Inferior parietal cortex (tissue), 1 donor: ENCODE results near the gene SSUH2.
"Not testable (repeated sequence)": the region's sequence is repeated elsewhere in the genome, so short reads cannot be mapped to it uniquely, and the experiment has no call there.

Source experiments
- DNase-seq: peaks from one replicate; pipeline ENCODE4 v3.0.0-alpha.2; 2016; ENCODE audit errors: extremely low spot score

Gene SSUH2

GRCh38 chr3:8658306-8659212, 14.0 kb upstream of the SSUH2 start:
- DNase-seq, result no peak

DNA sequence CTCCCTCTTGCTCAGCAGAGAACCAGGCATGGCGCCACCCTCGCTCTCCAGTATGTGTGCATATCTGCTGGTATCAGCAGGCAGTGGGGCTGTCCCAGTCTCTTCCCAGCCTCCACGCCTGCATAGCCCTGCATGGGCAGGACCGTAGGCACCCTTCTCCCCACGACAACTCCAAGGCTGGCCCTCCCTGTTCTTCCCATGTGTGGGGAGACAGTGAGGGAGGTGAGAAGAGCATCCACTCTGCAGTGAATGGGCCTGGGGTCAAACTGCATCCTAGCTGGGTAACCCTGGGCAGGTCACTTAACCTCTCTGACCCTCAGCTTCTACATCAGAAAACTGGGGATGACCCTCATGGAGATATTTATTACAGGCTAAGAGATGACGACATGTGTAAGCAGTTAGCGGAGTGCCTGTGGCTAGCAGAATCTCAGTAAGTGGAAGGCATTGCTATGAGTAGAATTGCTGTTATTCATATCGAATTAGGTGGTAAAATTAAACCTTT, 13.3 kb upstream of the SSUH2 start:
- DNase-seq, result no peak

DNA sequence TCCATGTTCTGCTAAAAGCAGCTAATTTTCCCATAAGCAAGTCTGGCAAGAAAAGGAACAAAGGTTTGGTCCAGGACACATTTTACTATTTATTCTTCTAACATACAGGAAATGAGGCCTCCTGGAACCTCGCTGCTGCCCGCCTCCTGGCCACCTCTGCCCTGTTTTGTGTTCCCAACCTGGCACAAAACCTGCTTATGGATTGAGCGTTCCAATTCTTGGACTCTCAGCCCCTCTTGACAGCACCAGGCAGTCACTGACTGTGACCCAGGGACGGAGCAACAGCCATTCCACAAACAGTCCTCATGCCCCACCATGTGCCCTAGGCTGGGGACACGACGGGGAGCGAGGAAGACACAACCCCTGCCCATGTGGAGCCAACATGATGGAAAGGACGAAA, 11.6 kb upstream of the SSUH2 start:
- no peak for DNase-seq

DNA sequence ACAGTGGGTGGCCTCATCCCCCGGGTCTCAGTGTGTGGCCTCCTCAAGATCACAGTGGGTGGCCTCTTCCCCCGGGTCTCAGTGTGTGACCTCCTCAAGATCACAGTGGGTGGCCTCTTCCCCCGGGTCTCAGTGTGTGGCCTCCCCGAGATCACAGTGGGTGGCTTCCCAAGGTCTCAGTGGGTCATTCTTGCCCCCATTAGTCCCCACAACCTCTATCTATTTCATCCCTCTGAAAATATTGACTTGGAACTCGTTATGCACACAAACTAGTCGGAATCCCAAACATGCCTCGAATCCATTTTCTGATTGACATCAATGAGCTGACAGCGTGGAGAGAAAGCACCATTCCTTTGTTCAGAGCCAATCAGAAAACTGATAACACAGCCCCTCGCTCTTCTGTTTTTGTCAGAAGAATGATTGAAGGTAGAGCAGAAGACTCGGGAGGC, 10.8 kb upstream of the SSUH2 start:
- no peak for DNase-seq

DNA sequence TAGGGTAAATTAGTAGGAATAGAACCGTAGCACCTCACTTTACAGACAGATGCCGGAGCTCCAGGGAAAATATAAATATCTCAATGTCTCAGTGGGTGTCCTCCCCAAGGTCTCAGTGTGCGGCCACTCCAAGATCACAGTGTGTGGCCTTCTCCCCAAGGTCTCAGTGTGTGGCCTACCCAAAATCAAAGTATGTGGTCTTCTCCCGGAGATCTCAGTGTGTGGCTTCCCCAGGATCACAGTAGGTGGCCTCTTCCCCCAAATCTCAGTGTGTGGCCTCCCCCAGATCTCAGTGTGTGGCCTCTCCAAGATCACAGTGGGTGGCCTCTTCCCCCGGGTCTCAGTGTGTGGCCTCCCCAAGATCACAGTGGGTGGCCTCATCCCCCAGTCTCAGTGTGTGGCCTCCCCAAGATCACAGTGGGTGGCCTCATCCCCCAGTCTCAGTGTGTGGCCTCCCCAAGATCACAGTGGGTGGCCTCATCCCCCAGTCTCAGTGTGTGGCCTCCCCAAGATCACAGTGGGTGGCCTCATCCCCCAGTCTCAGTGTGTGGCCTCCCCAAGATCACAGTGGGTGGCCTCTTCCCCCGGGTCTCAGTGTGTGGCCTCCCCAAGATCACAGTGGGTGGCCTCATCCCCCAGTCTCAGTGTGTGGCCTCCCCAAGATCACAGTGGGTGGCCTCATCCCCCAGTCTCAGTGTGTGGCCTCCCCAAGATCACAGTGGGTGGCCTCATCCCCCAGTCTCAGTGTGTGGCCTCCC, 10.2 kb upstream of the SSUH2 start:
- not testable (repeated sequence) for DNase-seq

DNA sequence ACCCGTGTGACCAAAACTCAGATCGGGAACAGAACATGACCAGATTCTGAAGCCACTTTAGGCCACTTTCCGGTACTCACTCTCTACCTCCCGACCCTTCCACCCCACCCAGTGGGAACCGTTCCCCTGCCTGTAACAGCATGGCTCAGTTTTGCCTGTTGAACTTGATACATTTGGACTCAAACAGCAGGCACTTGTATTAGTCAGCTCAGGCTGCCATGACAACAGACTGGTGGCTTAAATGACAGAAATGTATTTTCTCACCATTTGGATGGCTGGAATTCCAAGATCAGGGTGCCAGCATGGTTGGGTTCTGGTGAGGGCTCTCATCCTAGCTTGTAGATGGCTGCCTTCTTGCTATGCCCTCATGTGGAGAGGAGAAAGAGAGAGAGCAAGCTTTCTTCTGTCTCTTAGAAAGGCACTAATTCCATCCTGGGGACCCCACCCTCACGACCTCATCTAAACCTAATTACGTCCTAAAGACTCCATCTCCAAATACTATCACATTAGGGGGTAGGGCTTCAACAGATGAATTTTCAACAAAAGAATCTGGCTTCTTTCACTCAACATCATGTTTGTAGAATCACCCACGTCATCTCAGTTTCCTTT, 9.3 kb upstream of the SSUH2 start:
- DNase-seq, result no peak

- DNase-seq, result no peak
These were observed 7.9 kb upstream of the SSUH2 start for GRCh38 chr3:8652324-8652987.

GRCh38 chr3:8651418-8652323, 7.1 kb upstream of the SSUH2 start:
- DNase-seq, result no peak

DNA sequence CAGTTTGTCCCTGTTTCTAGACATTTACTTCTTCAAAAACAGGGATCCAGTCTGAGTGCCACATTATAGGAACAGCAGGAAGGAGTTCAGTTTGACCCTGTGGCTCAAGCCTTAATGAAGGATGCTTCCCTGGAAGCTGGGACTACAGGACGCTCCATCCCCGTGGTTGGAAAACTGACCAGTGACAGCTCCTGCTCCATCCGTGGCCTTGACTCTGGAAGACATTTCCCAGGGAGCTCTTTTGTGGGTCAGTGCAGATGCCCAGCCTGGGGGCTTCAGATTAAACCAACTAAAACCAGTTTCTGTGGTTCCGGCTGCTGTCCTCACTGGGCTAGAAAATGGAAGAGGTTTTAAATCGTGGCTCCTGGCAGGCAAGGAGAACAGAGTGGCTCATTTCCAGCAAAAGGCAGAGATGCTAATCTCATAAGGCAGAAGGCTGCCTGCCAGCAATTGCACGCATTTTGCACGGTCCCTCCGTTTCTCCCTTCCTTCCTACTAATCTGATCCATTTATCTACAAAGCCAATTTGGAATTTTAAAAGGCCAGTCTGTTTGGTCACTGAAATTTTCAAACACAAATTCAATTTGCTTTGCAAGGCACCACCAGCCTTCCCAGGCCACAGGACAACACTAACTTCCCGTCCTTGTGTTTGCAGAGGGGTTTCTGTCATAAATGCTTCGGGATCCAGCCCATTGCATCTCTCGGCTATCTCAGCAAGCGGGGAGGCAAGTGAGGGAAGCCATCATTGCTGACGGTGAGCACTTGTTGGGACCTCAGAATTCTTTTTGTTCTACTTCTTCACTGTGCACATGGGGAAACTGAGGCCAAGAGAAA, 6.2 kb upstream of the SSUH2 start:
- DNase-seq, result no peak

- no peak for DNase-seq
These were observed 5.2 kb upstream of the SSUH2 start for GRCh38 chr3:8649757-8650156.

GRCh38 chr3:8648909-8649741, 4.5 kb upstream of the SSUH2 start:
- DNase-seq, result no peak

- DNase-seq, result no peak
These were observed 2.8 kb upstream of the SSUH2 start for GRCh38 chr3:8647137-8647985.

- no peak for DNase-seq
These were observed 1.8 kb upstream of the SSUH2 start for GRCh38 chr3:8646313-8646938.

- DNase-seq, result no peak
These were observed 1.1 kb upstream of the SSUH2 start for GRCh38 chr3:8645712-8646111.

- no peak for DNase-seq
These were observed 769 bp downstream of the SSUH2 start for GRCh38 chr3:8643693-8644365.

GRCh38 chr3:8642001-8642400, 2.6 kb downstream of the SSUH2 start:
- DNase-seq, result no peak

- DNase-seq, result no peak
These were observed 3.1 kb downstream of the SSUH2 start for GRCh38 chr3:8641472-8641871.
